Osteocyte (in vitro differentiated cells): ENCODE results near the gene CS. TPM values are rescaled to one million over a fixed set of nuclear protein-coding genes. Genes with fewer than 3 reads are reported as not detected.
"Not testable (repeated sequence)": the region's sequence is repeated elsewhere in the genome, so short reads cannot be mapped to it uniquely, and the experiment has no call there.

Experiments
- DNase-seq: peaks from one replicate; pipeline ENCODE4 v3.0.0; 2021; ENCODE audit warnings: mixed read lengths; ENCODE audit not compliant: unreplicated experiment; ENCODE audit errors: extremely low spot score
- H3K27ac Mint-ChIP-seq: one replicate; pipeline ENCODE4 v1.8.0; 2021; ENCODE audit warnings: mild to moderate bottlenecking, mixed read lengths; ENCODE audit not compliant: unreplicated experiment
- H3K27me3 Mint-ChIP-seq: one replicate; pipeline ENCODE4 v1.8.0; 2021; ENCODE audit warnings: mixed read lengths; ENCODE audit not compliant: unreplicated experiment
- H3K36me3 Mint-ChIP-seq: one replicate; pipeline ENCODE4 v1.8.0; 2021; ENCODE audit warnings: mixed read lengths; ENCODE audit not compliant: unreplicated experiment
- H3K4me1 Mint-ChIP-seq: one replicate; pipeline ENCODE4 v1.8.0; 2021; ENCODE audit warnings: mixed read lengths; ENCODE audit not compliant: unreplicated experiment
- H3K4me3 Mint-ChIP-seq: one replicate; pipeline ENCODE4 v1.8.0; 2021; ENCODE audit warnings: mild to moderate bottlenecking, moderate library complexity, mixed read lengths; ENCODE audit not compliant: unreplicated experiment
- H3K9me3 Mint-ChIP-seq: one replicate; pipeline ENCODE4 v1.8.0; 2021; ENCODE audit warnings: mixed read lengths; ENCODE audit not compliant: unreplicated experiment
- CTCF ChIP-seq: fragments of 200-600 bp; sonication (generic); IDR thresholded peaks from 2 replicates; pipeline ENCODE4 v1.5.0; 2021; ENCODE audit warnings: antibody characterized with exemption, mild to moderate bottlenecking, moderate library complexity
- total RNA-seq: library from RNA; stranded (reverse); gene quantifications from 2 replicates; pipeline ENCODE4 v1.2.1, GENCODE V29; 2021

Gene CS
- total RNA-seq, 1 donor from 2014 or later, result 199 TPM

GRCh38 chr12:56282579-56282978 is 17.6 kb downstream of the CS start:
- Mint-ChIP-seq H3K27ac (no peak overlapping the region), H3K36me3 (peaks cover 42% of the 10 kb centered on the region), H3K4me1 (no peaks in the 10 kb centered on the region), H3K27me3 (no peaks in the 10 kb centered on the region), H3K4me3 (no peak overlapping the region), H3K9me3 (no peaks in the 10 kb centered on the region)
- no peak for DNase-seq
- TF ChIP-seq CTCF, result no peak

GRCh38 chr12:56282030-56282429 is 18.1 kb downstream of the CS start:
- Mint-ChIP-seq H3K4me3 (no peak overlapping the region), H3K9me3 (no peaks in the 10 kb centered on the region), H3K4me1 (no peaks in the 10 kb centered on the region), H3K27me3 (no peaks in the 10 kb centered on the region), H3K27ac (no peak overlapping the region), H3K36me3 (peaks cover 43% of the 10 kb centered on the region)
- no peak for TF ChIP-seq CTCF
- DNase-seq, result no peak

- Mint-ChIP-seq H3K9me3 (no peaks in the 10 kb centered on the region), H3K36me3 (peaks cover 36% of the 10 kb centered on the region), H3K4me3 (no peak overlapping the region), H3K4me1 (no peaks in the 10 kb centered on the region), H3K27me3 (no peaks in the 10 kb centered on the region), H3K27ac (no peak overlapping the region)
- TF ChIP-seq CTCF, result no peak
- DNase-seq, result no peak
Measured at GRCh38 chr12:56280849-56281248, 19.3 kb downstream of the CS start.

GRCh38 chr12:56278905-56279304 is 21.2 kb downstream of the CS start:
- TF ChIP-seq CTCF, result no peak
- H3K36me3 Mint-ChIP-seq, result peaks cover 39% of the 10 kb centered on the region
- H3K27ac Mint-ChIP-seq, result no peak overlapping the region
- no peak overlapping the region for H3K4me3 Mint-ChIP-seq
- no peak for DNase-seq
- no peaks in the 10 kb centered on the region for H3K4me1 Mint-ChIP-seq
- H3K27me3 Mint-ChIP-seq, result no peaks in the 10 kb centered on the region
- no peaks in the 10 kb centered on the region for H3K9me3 Mint-ChIP-seq

- H3K27me3 Mint-ChIP-seq, result no peaks in the 10 kb centered on the region
- peaks cover 37% of the 10 kb centered on the region for H3K36me3 Mint-ChIP-seq
Measured at GRCh38 chr12:56274299-56274698, 25.8 kb downstream of the CS start.

GRCh38 chr12:56272468-56272867 is 27.7 kb downstream of the CS start:
- not testable (repeated sequence) for DNase-seq, H3K4me1 Mint-ChIP-seq, H3K4me3 Mint-ChIP-seq, H3K27ac Mint-ChIP-seq, H3K27me3 Mint-ChIP-seq, H3K9me3 Mint-ChIP-seq
- H3K36me3 Mint-ChIP-seq, result peaks cover 32% of the 10 kb centered on the region

More at GRCh38 chr12:56274299-56274698, 25.8 kb downstream of the CS start:
- H3K27ac Mint-ChIP-seq, result no peak overlapping the region
- no peak overlapping the region for H3K4me3 Mint-ChIP-seq
- no peak for DNase-seq
- no peak for TF ChIP-seq CTCF
- no peaks in the 10 kb centered on the region for H3K9me3 Mint-ChIP-seq
- no peaks in the 10 kb centered on the region for H3K4me1 Mint-ChIP-seq
